GM18498 (cell line): ENCODE results near the gene ZBTB20.

Source experiments
- ATAC-seq: cut with Tn5 transposase; IDR thresholded peaks from one replicate; pipeline ENCODE4 v1.9.1; 2021; ENCODE audit warnings: mild to moderate bottlenecking, moderate library complexity; ENCODE audit not compliant: unreplicated experiment

The ZBTB20 gene

GRCh38 chr3:114356525-114356924 lies 790.6 kb downstream of the ZBTB20 start:
- no peak for ATAC-seq

GRCh38 chr3:114356066-114356465 lies 791.0 kb downstream of the ZBTB20 start:
- no peak for ATAC-seq

GRCh38 chr3:114355653-114356052 lies 791.4 kb downstream of the ZBTB20 start:
- no peak for ATAC-seq

- no peak for ATAC-seq
Observed at GRCh38 chr3:114351822-114352145, 795.3 kb downstream of the ZBTB20 start.

- ATAC-seq, result no peak
Observed at GRCh38 chr3:114351123-114351821, 795.8 kb downstream of the ZBTB20 start.

GRCh38 chr3:114350690-114351089 lies 796.4 kb downstream of the ZBTB20 start:
- ATAC-seq, result no peak

- ATAC-seq, result no peak
Observed at GRCh38 chr3:114350271-114350670, 796.8 kb downstream of the ZBTB20 start.

GRCh38 chr3:114344492-114344891 lies 802.6 kb downstream of the ZBTB20 start:
- no peak for ATAC-seq

GRCh38 chr3:114338651-114339357 lies 808.3 kb downstream of the ZBTB20 start:
- ATAC-seq, result no peak

- no peak for ATAC-seq
Observed at GRCh38 chr3:114336857-114337256, 810.2 kb downstream of the ZBTB20 start.

- ATAC-seq, result no peak
Observed at GRCh38 chr3:114336122-114336697, 810.9 kb downstream of the ZBTB20 start.

- ATAC-seq, result no peak
Observed at GRCh38 chr3:114333923-114334240, 813.2 kb downstream of the ZBTB20 start.

- ATAC-seq, result no peak
Observed at GRCh38 chr3:114333180-114333922, 813.7 kb downstream of the ZBTB20 start.

- ATAC-seq, result no peak
Observed at GRCh38 chr3:114332342-114333179, 814.5 kb downstream of the ZBTB20 start.

GRCh38 chr3:114331710-114332109 lies 815.4 kb downstream of the ZBTB20 start:
- no peak for ATAC-seq

- ATAC-seq, result no peak
Observed at GRCh38 chr3:114331007-114331406, 816.1 kb downstream of the ZBTB20 start.

GRCh38 chr3:114329823-114330222 lies 817.3 kb downstream of the ZBTB20 start:
- no peak for ATAC-seq

GRCh38 chr3:114328345-114328744 lies 818.7 kb downstream of the ZBTB20 start:
- no peak for ATAC-seq

- ATAC-seq, result peak; percentile 44
Observed at GRCh38 chr3:114327665-114328064, 819.4 kb downstream of the ZBTB20 start.

GRCh38 chr3:114323546-114324254 lies 823.4 kb downstream of the ZBTB20 start:
- no peak for ATAC-seq
